ENCODE results near the gene QSER1.
"Not testable (repeated sequence)": the region's sequence is repeated elsewhere in the genome, so short reads cannot be mapped to it uniquely, and the experiment has no call there.

The QSER1 gene

DNA sequence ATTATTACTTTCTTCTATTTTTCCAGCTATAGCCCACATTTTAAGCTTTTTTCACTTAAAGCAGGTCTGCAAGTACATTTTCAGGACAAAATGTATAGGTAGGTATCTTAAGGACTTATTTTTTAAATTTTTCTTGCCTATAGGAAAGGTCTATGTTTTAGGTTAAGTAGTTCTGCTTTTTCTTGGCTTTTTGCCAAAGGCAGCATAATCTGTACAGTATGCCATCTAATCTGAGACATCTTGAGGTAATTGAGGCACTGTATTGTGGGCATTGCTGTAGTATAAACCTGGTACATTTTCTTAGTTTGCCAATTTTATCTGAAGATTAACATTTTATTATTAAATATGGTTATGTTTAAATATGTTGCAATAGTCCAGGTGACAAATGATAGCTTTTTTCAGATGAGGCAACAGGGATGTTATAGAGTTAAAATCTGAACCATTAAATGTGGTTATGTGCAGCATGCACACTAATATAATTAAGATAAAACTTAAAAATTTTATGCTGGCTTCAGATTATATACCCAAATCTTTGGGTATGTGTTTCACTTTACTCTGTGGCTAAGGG lies 42.9 kb downstream of the QSER1 start:
- no peak for DNase-seq (ENCODE audit: low spot score)

- not testable (repeated sequence) for DNase-seq (ENCODE audit: low spot score)
Observed at GRCh38 chr11:32936178-32936577, 43.6 kb downstream of the QSER1 start.

GRCh38 chr11:32937283-32937682 lies 44.7 kb downstream of the QSER1 start:
- DNase-seq (ENCODE audit: low spot score): not testable (repeated sequence)

DNA sequence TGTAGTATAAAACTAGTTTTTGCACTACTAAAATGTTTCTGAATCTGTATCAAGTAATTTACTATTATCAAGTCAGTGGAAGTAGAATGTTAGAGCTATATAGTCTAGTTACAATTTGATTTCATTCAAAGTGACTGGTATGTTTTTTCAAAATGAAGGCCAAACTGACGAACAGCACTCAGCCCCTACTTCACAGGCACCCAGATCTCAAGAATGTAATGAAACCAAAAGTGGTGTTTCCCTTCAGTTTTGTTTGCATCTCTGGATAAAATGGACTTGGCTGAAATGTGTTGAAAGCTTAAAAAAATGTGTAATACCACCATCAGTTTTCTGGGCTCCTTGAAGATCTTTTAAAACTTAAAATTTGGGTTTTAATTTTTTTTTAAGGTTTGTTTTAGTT lies 46.4 kb downstream of the QSER1 start:
- peak; percentile 17 for DNase-seq (ENCODE audit: low spot score)

- DNase-seq (ENCODE audit: low spot score): no peak
Observed at GRCh38 chr11:32939866-32940265, 47.3 kb downstream of the QSER1 start.

DNA sequence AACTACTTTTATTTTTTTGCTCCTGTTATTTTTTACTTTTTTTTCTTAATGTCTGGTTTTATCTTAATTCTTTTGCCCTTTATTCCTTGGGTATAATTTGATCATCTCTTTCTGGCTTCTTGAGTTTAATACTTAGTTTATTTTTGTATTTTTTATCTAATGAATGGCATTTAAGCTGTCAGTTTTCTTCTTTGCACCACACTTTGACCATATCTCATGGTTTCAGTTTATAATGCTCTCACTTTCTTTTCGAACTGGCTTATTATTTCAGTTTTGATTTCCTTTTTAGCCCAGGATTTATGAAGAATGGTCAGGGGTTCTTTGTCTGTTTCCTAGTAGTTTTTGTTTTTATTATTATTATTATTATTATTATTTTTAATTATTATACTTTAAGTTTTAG lies 48.3 kb downstream of the QSER1 start:
- no peak for DNase-seq (ENCODE audit: low spot score)

- DNase-seq (ENCODE audit: low spot score): no peak
Observed at GRCh38 chr11:32947978-32948377, 55.4 kb downstream of the QSER1 start.

DNA sequence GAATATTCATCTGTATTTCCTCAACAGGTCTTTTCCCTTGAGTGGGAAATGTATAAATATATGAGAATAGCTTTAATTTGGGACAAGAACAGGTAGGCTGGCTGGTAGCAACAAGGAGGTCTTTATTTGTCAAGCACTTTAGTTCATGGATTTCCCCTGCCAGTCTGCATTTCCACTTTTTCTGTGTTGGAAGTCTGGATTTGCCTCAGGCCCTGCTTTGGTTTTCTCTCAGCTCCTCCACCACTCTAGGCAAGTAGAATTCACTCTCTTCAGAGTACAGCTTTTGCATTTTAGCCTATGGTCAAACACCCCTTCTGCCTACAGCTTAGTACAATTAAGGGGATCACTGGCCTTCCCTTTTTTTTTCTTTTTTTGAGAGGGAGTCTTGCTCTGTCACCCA lies 57.1 kb downstream of the QSER1 start:
- DNase-seq (ENCODE audit: low spot score): no peak

DNA sequence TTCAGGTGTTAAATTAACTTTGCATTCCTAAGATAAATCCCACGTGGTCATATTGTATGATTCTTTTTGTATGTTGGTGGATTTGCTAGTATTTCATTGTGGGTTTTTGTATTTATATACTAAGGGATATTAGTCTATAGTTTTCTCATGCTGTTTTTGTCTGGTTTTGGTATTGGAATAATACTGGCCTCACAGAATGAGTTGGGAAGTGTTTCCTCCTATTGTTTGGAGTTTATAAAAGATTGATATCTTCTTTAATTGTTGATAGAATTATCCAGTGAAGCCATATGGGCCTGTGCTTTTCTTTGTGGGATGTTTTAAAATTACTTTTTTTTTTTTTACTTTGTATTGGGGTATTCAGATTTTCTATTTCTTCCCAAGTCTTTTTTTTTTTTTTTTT lies 59.8 kb downstream of the QSER1 start:
- DNase-seq (ENCODE audit: low spot score): no peak

GRCh38 chr11:32953700-32954099 lies 61.1 kb downstream of the QSER1 start:
- no peak for DNase-seq (ENCODE audit: low spot score)

DNA sequence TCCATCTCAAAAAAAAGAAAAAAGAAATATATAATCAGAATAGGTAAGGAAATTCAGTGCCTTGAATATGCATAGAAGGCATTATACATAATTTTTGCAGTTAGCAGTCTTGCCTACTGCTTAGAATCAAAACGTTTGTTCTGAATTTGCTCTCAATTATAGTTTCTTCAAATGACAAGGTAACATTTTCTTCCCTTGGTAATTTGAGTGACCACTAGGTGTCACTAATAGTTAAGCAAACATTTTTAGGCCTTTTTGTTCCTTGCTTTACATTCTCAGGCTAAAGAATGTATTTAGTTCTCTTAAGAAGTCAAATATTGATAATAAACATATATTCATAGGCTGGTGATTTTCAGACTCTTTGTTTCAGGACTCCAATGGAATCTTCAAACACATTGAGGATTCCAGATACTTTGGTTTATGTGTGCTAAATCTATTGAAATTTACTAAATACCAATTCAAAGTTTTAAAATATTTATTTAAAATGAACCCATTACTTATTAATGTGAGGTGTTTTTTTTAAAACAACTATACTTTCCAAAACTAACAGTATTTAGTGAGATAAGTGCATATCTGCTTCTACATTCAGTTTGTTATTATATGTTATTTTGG lies 68.0 kb downstream of the QSER1 start:
- peak; percentile 8 for DNase-seq (ENCODE audit: low spot score)

DNA sequence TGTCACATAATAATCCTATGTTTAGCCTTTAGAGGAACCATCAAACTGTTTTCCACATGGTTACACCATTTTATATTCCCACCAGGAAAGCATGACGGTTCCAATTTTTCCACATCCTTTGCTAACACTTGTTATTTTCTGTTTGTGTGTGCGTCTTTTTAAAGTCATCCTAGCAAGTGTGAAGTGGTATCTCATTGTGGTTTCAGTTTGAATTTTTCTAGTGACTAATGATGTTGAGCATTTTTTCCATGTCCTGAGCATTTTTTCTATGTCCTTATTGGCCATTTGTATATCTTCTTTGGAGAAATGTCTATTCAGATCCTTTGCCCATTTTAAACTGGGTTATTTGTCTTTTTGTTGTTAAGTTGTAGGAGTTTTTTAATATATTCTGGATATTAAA lies 69.4 kb downstream of the QSER1 start:
- no peak for DNase-seq (ENCODE audit: low spot score)

- DNase-seq (ENCODE audit: low spot score): no peak
Observed at GRCh38 chr11:32963721-32964120, 71.1 kb downstream of the QSER1 start.

DNA sequence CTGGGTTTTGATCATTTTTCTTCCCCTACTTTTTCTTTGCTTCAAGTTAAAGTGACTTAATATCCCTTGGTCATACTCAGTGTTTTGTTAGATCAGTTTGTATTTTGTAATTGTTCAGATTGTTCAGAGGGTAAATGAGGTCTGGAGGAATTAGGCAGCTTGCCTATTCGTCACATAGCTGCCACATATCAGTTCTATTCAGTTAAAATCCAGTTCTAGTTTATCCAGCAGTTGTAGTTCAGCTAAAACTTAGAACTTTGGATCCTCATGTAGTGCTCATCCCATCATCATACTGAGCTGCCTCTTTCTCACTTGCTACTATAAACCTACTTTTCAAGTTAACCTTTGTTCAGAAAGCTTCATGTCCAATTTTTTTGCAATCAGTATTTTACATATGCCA lies 75.9 kb downstream of the QSER1 start:
- no peak for DNase-seq (ENCODE audit: low spot score)

DNA sequence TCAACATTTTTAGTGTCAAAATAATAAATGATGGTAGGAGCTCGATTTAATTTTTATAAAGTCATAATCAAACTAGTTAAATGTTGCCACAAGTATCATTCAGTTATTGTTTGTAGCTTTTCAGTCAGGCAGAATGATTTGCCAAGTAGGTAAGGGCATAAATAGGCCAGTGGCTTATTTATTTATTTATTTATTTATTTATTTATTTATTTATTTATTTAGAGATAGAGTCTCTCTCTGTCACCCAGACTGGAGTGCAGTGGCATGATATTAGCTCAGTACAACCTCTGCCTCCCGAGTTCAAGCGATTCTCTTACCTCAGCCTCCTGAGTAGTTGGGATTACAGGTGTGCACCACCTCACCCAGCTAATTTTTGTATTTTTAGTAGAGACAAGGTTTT lies 79.6 kb downstream of the QSER1 start:
- not testable (repeated sequence) for DNase-seq (ENCODE audit: low spot score)

DNA sequence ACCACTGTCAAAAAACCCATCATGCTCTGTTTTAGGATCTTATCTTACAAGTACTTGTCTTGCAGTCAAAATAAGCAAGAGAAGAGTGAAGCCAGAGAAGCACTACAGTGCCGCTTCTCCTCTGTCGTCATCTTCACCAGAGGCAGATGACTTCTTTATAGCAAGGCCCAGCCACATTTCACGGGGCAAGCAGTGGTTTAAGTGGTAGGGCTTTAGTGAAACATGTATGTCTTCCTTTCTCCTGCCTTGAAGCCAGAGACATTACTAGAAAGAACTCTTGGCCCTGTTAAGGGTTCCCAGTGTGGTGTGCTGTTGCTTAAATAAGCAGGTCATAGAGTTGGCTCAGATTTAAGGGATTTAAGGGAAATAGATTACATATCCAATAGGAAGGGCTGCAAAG lies 80.2 kb downstream of the QSER1 start:
- DNase-seq (ENCODE audit: low spot score): no peak

GRCh38 chr11:32982626-32983025 lies 90.0 kb downstream of the QSER1 start:
- no peak for DNase-seq (ENCODE audit: low spot score)

DNA sequence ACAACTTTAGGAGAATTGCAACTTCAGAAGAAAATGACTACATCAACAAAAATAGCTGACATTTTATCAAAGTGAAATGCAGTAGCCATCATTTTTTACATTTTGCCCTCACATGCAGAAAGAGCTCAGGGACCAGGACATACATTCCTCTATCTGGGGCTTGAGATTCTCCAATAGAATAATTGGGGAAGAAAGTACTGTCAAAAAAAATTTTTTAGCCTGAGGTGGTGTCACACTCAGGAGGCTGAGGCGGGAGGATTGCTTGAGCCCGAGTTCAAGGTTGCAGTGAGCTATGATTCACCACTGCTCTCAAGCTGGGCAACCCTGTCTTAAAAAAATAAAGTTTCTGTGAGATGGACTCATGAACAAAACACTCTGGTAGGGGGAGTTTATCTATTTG lies 90.9 kb downstream of the QSER1 start:
- no peak for DNase-seq (ENCODE audit: low spot score)

DNA sequence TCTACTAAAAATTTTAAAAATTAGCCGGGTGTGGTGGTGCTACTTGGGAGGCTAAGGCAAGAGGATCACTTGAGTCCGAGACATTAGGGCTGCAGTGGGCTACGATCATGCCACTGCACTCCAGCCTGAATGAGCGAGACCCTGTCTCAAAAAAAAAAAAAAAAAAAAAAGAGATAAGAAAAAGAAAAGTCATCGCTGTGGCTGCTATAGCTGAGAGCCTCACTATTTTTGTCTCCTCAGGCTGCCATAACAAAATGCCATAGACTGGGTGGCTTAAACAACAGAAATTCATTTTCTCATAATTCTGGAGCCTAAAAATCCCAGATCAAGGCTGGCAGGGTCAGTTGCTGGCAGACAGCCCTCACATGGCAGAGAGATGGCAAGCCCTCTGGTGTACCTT lies 93.0 kb downstream of the QSER1 start:
- DNase-seq (ENCODE audit: low spot score): no peak

- DNase-seq (ENCODE audit: low spot score): no peak
Observed at GRCh38 chr11:32987851-32988250, 95.2 kb downstream of the QSER1 start.

DNA sequence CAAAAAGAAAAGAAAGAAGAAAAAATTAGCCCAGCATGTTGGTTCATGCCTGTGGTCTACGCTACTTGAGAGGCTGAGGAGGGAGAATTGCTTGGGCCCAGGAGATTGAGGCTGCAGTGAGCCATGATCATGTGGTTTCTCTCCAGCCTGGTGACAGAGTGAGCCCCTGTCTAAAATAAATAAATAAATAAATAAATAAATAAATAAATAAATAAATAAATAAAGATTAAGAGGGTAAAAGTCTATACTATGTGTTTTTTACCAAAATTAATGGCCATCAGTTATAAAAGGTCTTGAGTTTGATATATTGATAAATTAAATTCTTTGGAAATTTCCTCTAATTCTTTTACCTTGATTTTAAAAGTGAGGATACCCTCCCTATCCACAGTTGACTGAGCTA lies 97.9 kb downstream of the QSER1 start:
- DNase-seq (ENCODE audit: low spot score): no peak

DNA sequence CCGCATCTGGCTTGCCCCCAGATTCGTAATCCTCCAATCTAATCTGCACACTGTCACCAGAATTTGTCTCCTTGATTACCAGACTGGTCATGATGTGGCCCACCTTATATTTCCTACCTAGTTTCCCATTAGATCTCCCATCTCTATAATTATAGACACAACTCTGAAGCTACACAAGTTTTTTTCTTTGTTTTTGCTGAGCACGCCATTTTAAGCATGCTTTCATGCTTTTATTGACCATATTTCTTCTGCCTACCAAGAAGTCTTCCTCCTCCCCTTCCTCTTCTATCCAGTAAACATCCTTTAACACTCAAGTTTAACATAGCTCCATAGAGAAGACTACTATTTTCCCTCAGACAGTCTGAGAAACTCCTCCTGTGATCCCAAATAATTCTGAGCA lies 98.8 kb downstream of the QSER1 start:
- DNase-seq (ENCODE audit: low spot score): no peak

DNA sequence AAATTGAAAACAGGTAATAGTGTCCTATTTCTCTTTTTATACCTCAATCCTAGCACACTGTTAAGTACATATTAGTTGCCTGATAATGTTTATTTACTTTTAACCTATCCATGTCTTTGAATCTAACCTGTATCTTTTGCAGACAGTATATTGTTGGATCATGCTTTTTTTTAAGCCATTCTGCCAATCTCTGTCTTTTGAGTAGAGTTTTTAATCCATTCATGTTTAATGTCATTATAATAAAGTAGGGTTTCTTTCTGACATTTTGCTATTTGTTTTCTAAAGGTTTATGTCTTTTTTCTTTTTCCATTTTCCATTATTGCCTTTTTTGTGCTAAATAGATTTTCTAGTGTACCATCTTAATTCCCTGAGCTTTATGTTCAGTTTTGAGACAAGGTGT lies 99.3 kb downstream of the QSER1 start:
- no peak for DNase-seq (ENCODE audit: low spot score)

DNA sequence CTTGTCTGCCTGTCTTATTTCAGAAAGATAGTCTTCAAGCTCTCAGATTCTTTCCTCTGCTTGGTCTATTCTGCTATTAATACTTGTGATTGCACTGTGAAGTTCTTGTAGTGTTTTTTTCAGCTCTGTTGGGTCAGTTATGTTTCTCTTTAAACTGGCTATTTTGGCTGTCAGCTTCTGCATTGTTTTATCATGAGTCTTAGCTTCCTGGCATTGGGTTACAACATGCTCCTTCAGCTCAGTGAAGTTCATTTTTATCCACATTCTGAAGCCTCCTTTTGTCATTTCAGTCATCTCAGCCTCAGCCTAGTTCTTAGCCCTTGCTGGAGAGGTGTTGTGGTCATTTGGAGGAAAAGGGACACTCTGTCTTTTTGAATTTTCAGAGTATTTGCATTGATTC lies 107.6 kb downstream of the QSER1 start:
- DNase-seq (ENCODE audit: low spot score): no peak
